Right kidney (tissue), 9 donors: ENCODE data around the gene CMC2.
A peak's percentile ranks its signal among the peaks of the same experiment; 100 is the strongest.

Experiments used
- DNase-seq: peaks from one replicate; pipeline ENCODE4 v3.0.0-alpha.2; 2016
- long read RNA-seq, 8 donors: transcript quantifications; one replicate each; lab custom pipeline, GENCODE V29; 2026

CMC2 gene
- long read RNA-seq, donor 1, full-length matches to known transcripts: 49 of 57 reads
- long read RNA-seq, donor 1, partial matches to known transcripts: 0 of 57 reads
- long read RNA-seq, donor 1, other reads (novel, unspliced or antisense): 8 of 57 reads
- long read RNA-seq, donor 2, full-length matches to known transcripts: 25 of 34 reads
- long read RNA-seq, donor 2, partial matches to known transcripts: 0 of 34 reads
- long read RNA-seq, donor 2, other reads (novel, unspliced or antisense): 9 of 34 reads
- long read RNA-seq, donor 3, full-length matches to known transcripts: 26 of 26 reads
- long read RNA-seq, donor 3, partial matches to known transcripts: 0 of 26 reads
- long read RNA-seq, donor 3, other reads (novel, unspliced or antisense): 0 of 26 reads
- long read RNA-seq, donor 4, full-length matches to known transcripts: 29 of 34 reads
- long read RNA-seq, donor 4, partial matches to known transcripts: 0 of 34 reads
- long read RNA-seq, donor 4, other reads (novel, unspliced or antisense): 5 of 34 reads
- long read RNA-seq, donor 5, full-length matches to known transcripts: 38 of 100 reads
- long read RNA-seq, donor 5, partial matches to known transcripts: 27 of 100 reads
- long read RNA-seq, donor 5, other reads (novel, unspliced or antisense): 35 of 100 reads
- long read RNA-seq, donor 6, full-length matches to known transcripts: 22 of 33 reads
- long read RNA-seq, donor 6, partial matches to known transcripts: 6 of 33 reads
- long read RNA-seq, donor 6, other reads (novel, unspliced or antisense): 5 of 33 reads
- long read RNA-seq, donor 7: 0 reads
- long read RNA-seq, donor 8, full-length matches to known transcripts: 37 of 64 reads
- long read RNA-seq, donor 8, partial matches to known transcripts: 0 of 64 reads
- long read RNA-seq, donor 8, other reads (novel, unspliced or antisense): 27 of 64 reads

DNA sequence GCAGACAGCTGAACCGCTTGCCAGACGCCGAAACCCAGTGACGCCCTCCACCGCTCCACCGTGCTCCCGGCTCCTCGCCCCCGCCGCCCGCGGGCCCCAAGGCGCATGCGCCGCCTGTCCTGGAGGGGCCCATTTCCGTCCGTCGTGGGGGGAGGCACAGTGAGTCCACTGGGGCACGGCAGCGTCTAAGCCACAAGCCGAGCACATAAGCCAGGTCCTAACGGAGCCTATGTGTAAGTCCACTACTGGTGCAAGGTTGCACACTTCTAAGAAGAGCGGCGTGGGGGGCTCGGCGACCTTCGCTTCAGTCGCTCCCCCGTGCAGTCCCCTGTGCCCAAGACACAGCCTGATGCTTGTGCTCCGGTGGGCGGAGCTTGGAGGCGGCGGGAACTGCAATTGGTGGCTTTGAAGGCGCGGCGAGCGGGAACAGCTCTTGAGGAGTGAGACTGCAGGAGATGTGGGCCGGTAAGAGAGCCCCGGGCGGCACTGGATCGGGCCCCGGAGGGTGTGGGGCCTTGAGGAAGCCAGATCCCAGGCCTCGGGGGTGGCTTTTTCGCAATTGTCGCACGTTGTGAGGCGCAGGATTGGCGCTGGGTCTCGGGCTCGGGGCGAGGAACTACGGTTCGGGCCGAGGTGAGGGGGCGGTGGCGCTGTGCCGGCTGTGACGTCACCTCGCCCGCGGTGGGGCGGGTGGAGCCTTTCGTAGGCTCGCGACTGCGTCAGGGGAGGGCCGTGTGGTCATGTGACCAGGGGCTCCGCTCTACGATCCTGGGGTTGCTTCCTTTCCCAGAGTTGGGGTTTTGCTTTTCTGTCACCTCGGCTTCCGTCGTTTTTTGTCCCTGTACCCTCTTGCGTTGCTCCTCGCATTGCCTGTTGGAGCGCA lies at the start of gene CMC2, which contains the start of gene CENPN:
CMC2 (minus strand) TSS at position 73 of the 883 bp plus-strand sequence. CDS start 9,491 bp downstream, outside the sequence.
CENPN (plus strand) TSS at position 402 of the 883 bp plus-strand sequence. CDS start 4,726 bp downstream, outside the sequence.
- peak; percentile 100 for DNase-seq

DNA sequence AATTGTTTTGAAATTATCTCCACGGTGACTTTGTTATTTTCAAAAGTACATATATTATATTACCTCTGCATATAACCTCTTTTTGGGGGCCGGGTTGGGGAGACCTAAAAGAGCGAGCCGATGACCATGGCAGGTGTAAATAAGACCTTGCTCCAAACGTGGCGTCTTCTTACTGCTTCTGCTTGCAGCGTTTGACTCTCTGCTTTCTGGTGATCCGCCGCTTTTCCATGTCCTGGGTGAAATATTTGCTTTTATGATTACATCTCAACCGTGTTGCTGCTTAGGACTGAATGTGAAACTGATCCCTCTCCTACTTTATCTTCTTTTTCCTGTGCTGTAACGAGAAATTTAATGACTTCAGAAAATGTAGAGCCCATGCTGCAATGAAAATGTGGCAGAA lies 47.1 kb upstream of the CMC2 start:
- DNase-seq: no peak

DNA sequence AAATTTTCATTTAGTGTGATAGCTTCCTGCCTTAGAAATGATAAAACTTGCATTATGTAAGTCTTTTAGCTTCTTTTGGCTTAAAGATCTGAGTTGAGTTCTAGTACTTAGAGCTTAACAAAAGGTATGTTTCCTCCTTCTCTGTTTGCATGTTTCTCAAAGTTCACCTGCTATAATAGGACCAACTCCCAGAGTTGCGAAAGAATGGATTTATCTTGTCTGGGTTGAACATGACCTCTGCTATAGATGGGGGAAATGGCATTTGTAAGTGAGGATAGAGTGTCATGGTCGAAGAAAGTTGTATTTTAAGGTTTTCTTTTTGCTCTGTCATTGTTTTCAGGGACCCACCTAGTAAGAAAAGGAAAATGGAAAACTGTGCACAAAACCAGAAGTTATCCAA lies 36.1 kb upstream of the CMC2 start:
- DNase-seq: no peak

DNA sequence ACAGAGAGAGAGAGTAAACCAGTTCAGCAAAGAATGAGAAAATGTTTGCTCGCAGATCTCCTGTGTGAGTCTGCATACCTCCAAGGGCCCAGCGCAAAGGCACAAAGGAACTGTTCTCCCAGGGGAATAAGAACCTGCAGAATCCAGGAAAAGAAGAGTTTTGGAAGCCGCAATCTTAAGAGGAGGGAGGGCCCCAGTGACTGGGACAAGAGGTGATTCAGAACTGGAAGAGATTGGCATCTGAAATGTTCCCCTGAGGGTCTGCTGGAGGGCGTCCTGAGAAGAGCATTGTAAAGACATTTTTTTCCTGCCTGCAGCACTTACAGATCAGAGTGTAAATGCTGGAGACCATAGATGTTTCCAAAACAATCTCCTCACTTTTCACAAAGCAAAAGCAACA lies 35.0 kb upstream of the CMC2 start:
- DNase-seq: no peak

DNA sequence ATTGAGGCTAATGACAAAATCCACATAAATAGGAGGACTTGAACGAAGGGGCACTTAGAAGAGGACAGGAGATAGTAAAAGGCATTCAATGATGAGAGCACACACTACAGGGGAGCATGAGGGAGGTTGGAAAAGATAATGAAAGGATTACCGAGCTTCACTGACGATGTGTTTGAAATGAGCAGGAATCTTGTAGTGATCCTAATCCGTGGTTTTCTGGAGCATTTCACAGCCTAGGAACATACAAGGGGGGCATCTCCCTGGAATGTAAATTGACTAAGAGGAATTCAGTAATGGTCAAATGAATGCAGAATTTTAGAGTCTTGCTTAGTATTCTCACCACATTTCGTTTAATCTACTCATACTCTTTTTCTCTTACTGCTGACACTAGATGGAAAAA lies 34.2 kb upstream of the CMC2 start:
- DNase-seq: no peak

DNA sequence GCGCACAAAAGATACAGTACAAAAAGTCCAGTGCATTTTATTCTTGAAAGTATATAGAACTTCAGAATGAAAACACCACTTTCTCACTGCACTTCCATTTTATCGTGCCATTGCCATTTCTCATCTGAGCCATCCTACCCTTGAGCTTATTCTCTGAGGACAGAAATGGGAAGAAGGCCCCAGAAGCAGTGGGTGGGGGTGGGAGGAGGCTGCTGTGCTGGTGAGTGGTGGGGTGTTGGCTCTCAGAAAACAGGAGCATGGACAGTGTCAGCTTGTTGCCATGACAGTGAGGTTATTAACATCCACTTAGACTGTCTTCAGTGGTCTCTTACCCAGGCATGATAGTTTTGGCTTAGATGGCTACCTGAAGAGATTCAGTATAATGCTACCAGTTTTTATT lies 33.4 kb upstream of the CMC2 start:
- no peak for DNase-seq

DNA sequence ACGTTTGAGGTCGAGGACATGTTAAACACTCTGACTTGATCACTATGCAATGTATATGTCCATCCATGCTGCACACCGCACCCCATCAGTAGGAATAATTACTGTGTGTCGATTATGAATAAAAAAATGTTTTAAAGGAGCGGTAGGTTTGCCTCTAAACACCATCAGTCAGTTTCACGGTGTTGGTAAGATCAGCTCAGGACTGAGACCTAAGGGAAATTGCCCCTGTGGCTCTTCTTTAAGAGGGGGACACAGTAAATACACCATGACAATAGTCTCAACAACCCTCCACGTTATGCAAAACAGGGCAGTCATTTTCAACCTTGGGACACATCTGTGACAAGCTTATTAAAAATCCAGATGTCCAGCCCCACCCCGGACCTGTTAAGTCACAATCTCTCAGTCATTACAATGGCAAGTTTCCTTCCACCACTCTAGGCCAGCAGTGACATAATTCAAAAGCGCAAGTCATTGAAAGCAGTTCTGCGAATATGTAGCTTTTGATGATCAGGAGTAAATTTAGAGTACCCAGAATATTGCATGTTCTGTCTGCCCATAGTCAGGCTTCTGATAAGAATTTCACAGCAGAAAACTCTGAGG lies 30.2 kb upstream of the CMC2 start:
- no peak for DNase-seq

DNA sequence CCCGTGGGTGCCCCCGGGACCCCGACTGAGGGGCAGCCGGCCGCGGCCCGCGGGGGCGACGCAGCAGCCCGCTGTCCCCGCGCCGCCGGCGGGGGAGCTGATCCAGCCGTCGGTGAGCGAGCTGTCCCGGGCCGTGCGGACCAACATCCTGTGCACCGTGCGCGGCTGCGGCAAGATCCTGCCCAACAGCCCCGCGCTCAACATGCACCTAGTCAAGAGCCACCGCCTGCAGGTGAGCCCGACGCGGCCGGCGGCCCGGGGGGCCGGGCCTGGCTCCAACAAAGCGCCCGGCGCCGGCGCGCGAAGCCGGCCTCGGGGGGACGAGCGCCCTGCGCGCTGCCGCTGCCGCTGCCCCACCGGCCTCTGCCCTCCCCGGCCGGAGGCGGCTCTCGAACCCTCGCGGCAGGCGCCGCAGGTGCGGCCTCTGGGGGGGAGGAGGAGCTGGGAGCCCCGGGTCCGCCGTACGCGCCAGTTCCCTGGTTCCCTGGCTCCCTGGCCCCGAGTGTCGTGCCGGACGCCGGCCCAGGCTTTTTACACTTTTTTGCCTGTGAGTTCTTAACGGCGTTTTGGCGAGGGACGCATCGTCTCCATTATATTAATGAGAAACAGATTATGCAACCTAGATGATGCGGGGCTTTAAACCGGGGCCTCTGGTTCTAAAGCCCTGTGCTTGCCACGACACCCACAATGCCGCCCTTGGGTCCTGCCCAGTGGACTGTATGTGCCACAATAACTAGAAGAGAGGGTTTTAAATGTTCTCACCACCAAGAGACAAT lies 29.5 kb upstream of the CMC2 start:
- DNase-seq: peak; percentile 82

DNA sequence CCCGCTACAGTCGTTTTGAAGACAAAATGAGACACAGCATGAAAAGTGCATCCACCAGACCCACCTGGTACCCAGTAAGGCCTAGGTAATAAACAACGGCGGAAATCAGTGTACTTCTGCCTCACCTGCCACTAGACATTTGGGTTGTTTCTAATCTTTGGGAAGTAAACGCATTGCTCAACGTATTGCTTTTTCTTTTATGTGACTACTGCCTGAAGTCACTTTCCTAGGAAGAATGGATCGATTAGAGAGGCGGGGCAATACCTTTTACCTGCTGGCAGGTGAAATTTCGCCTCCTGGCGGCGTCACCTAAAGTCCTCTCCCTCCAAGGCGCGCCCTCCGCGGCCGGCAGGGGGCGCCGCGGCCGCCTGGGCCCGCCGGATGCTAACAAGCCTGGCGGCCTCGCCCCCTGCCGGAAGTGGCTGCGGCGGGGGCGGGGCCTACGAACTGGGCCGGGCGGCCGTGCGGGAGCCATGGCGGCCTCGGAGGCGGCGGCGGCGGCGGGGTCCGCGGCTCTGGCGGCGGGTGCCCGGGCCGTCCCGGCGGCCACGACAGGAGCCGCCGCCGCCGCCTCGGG lies 28.8 kb upstream of the CMC2 start, which contains the start of gene ATMIN:
ATMIN (plus strand) TSS at position 445 of the 577 bp plus-strand sequence; CDS start at position 474, 29 bp downstream.
- DNase-seq: peak; percentile 85

DNA sequence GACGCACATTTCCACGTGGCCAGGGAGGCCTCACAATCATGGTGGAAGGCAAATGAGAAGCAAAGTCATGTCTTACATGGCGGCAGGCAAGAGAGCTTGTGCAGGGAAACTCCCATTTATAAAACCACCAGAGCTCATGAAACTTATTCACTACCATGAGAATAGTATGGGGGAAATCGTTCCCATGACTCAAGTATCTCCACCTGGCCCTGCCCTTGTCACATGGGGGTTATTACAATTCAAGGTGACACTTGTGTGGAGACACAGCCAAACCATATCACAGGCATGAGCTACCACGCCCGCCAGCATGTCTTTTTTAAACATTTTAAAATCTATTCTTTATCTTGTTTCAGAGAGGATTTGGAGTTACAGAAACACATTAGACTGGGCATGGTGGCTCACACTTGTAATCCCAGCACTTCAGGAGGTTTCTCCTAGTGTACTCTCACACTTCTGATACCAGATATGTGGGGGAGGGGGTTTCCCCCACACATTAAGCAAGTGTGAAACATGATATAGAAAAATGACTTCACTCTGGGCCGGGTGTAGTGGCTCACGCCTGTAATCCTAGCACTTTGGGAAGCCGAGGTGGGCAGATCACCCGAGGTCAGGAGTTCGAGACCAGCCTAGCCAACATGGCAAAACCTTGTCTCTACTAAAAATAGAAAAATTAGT lies 23.4 kb upstream of the CMC2 start:
- no peak for DNase-seq

DNA sequence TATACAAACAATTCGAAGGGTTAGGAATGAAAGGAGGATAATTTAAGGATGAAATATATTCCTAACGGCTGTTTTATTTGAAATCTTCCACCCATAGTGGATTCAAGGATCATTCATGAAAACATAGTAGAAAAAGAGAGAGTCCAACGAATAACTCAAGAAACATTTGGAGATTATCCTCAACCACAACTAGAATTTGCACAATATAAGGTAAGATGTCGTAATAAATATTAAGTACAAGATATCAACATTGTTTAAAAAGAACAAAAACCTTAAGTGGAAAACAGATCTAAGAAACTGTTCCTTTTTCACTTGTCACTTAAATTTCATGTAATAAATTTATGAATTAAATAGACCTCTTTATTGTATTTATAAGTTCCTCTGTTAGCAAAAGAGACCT lies 19.7 kb upstream of the CMC2 start:
- DNase-seq: no peak

DNA sequence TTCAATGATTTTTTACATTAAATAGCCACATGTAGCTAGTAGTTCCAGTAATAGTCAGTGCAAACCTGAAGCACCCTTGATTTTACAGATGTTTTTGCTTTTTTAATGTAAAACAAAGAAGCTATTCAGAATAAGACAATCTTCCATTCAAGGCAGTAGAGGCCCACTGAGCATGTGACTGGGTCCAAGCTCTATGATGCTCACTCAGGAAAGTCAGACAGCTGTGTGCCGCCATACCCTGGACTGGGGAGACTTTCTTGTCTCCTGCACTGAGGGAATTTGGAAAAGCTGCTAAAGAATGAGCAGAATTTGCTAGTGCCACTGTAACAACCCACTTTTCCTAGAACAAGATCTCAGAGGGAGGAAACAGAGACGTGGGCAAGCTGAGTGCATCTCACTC lies 11.8 kb upstream of the CMC2 start:
- no peak for DNase-seq

DNA sequence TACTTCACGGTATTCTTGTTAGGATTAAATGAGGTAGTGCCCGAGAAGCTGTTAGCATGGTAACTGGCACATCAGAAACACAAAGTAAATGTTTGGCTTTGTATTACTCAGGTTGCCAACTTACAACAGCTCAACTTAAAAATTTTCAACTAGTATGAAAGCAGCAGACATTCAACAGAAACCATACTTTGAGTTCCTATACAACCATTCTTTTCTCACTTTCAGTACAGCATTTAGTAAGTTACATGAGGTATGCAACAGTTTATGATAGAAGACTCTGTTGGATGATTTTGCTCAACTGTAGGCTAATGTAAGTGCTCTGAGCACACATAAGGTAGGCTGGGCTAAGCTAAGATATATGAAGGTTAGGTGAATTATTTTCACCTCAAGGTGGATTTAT lies 8.0 kb upstream of the CMC2 start:
- DNase-seq: no peak

DNA sequence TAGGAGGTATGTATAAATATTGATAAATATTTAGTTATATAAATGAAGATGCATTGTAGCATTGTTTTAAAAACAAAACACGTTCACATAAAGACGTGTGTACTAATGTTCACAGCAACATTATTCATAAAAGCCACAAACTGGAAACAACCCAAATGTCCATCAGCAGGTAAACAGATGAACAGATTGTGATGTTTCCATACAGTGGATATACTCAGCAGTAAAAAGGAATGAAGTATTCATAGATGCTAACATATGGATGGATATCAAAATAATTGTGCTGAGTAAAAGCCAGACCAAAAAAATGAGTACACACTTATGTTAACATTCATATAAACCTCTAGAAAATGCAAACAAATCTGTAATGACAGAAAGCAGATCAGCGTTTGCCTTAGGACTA lies 6.3 kb upstream of the CMC2 start:
- DNase-seq: no peak

DNA sequence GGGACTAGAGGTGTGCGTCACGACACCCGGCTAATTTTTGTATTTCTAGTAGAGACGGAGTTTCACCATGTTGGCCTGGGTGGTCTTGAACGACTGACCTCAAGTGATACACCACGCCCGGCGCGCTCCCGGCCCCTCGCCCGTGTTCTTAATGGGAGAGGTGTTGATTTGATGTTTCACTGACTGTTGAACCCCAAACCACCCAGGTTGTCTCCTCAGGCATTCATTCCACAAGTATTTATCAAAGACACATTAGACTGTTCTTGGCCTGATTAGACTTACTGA lies 1.8 kb upstream of the CMC2 start:
- peak; percentile 5 for DNase-seq

DNA sequence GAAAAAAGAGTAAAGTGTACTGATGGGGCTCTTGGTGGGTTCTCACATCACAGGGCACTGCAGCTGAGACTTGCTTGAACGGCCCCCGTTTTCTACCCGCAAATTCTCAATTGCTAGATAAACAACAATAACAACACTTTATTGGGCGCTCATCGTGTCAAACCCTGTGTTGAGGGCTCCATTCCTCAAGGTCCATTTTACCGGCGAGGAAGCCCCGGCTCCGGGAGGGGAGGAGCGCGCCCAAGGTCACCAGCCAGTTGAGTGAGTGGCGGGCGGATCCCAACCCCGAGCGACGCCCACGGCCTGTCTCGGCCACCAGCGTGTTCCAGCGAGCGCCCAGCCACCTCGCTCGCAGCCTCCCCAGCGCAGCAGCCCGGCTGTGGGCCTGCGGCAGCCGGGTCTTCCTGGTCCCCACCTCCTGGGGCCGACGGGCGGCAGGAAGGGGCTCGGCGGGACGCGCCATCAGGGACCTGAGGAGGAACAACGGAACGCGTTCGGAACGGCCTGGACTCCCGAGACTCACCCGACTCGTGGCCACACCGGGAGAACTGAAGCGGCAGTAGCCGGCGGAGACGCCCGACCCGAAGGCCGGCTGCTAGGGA lies 373 bp downstream of the CMC2 start:
- no peak for DNase-seq

DNA sequence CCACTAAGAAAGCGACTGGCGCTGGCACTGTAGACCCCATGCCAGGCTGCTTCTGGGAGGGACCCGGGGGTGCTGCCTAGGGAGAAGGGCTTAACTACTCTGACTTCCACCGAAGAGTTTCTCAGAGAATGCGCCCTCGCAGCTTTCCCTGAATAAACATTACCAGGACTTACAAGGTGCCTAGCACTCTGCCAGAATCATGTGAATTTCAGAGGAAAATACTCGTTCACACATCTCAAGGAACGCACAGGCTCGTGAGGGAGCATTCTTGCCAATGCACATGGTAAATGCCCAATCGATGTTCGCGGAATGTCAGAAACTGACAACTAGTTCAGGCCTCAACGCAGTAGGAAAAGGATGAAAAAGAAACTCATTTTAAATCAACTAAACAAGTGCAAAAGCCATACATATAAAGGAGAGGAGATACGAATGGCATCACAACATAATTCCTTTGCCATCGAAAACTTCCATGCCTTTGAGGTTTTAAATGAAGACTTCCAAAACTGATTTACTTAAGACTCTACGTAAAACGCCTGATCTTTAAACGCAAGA lies 999 bp downstream of the CMC2 start:
- DNase-seq: peak; percentile 31

DNA sequence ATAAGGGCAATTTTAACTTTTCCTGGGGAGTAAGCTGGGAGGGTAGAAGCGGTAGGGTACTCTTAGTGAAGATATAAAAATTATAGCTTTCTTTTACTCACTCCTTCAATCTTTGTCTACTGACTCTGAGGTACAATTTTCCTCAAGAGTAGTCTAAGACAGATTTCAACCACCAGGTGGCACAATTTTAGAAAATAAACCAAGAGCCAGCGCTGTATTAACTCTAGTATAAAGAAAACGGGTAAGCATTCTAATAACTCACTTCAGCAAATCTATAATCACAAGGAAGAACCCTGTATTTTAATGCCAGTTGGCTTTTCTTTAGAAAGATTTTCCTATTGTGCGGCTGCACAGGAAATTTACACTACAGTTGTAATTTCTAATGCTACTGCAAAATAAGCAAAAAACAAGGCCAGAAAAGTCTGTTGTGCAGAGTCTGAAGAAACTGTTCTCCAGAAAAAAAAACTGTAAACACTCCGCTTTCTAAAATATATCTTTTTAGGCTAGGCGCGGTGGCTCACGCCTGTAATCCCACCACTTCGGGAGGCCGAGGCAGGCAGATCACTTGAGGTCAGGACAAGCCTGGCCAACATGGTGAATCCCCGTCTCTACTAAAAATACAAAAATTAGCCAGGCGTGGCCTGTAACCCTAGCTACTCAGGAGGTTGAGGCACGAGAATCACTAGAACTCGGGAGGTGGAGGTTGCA lies 1.9 kb downstream of the CMC2 start:
- DNase-seq: peak; percentile 44
